SK-N-SH treated with all-trans-retinoic acid at 6 μM for 48 hours (cell line): Measurements from ENCODE around the gene OAF.

Source experiments
- ATAC-seq: fragments of 200-7000 bp; cut with Tn5 transposase; 3 replicates; pipeline ENCODE4 v1.9.1; 2020; ENCODE audit warnings: mild to moderate bottlenecking, moderate library complexity
- CREB5 ChIP-seq: fragments of 250-450 bp; sonication (Bioruptor Pico); IDR thresholded peaks from 2 replicates; pipeline ENCODE4 v1.5.1; 2020; ENCODE audit warnings: low read depth, mild to moderate bottlenecking, moderate library complexity
- CSRNP3 ChIP-seq: fragments of 250-450 bp; sonication (Bioruptor Pico); IDR thresholded peaks from 2 replicates; pipeline ENCODE4 v1.5.1; 2021; ENCODE audit warnings: mild to moderate bottlenecking, moderate library complexity
- OSR1 ChIP-seq: fragments of 250-450 bp; sonication (Bioruptor Pico); IDR thresholded peaks from 2 replicates; pipeline ENCODE4 v1.8.0; 2022; ENCODE audit warnings: moderate library complexity, mild to moderate bottlenecking, inconsistent platforms
- POU6F1 ChIP-seq: fragments of 250-450 bp; sonication (Bioruptor Pico); IDR thresholded peaks from 2 replicates; pipeline ENCODE4 v1.8.0; 2021; ENCODE audit warnings: low read depth, mild to moderate bottlenecking, moderate library complexity, borderline replicate concordance
- TCF4 ChIP-seq: fragments of 250-450 bp; sonication (Bioruptor Pico); IDR thresholded peaks from 2 replicates; pipeline ENCODE4 v1.8.0; 2021; ENCODE audit warnings: mild to moderate bottlenecking, moderate library complexity, borderline replicate concordance
- TOX ChIP-seq: fragments of 250-450 bp; sonication (Bioruptor Pico); IDR thresholded peaks from 2 replicates; pipeline ENCODE4 v1.8.0; 2021; ENCODE audit warnings: mild to moderate bottlenecking, moderate library complexity, borderline replicate concordance
- TSHZ2 ChIP-seq: fragments of 250-450 bp; sonication (Bioruptor Pico); IDR thresholded peaks from 2 replicates; pipeline ENCODE4 v1.5.0; 2020; ENCODE audit warnings: mild to moderate bottlenecking, moderate library complexity
- ZC3H10 ChIP-seq: fragments of 250-450 bp; sonication (Bioruptor Pico); IDR thresholded peaks from 2 replicates; pipeline ENCODE4 v1.5.1; 2021; ENCODE audit warnings: mild to moderate bottlenecking, moderate library complexity
- ZNF565 ChIP-seq: fragments of 450-650 bp; formaldehyde crosslinking; conservative IDR thresholded peaks from 2 replicates; pipeline ENCODE4 v1.5.0; 2020; ENCODE audit warnings: low read depth, mild to moderate bottlenecking, moderate library complexity
- ZNF8 ChIP-seq: fragments of 450-650 bp; formaldehyde crosslinking; IDR thresholded peaks from 2 replicates; pipeline ENCODE4 v1.5.0; 2020; ENCODE audit warnings: mild to moderate bottlenecking, moderate library complexity

OAF gene

GRCh38 chr11:120279502-120279901 lies 68.7 kb downstream of the OAF start:
- TF ChIP-seq POU6F1 (CRISPR knock-in tag) (no peak), ZNF8 (CRISPR knock-in tag) (no peak), CREB5 (no peak), ZNF565 (CRISPR knock-in tag) (no peak), OSR1 (CRISPR knock-in tag) (no peak), CSRNP3 (CRISPR knock-in tag) (no peak), ZC3H10 (CRISPR knock-in tag) (no peak), TSHZ2 (CRISPR knock-in tag) (no peak), TOX (CRISPR knock-in tag) (no peak), TCF4 (CRISPR knock-in tag) (no peak)
- ATAC-seq: no peak
